Lower lobe of right lung (tissue), 2 donors: ENCODE measurements around the gene MYO10. TPM values are rescaled to one million over a fixed set of nuclear protein-coding genes. Genes with fewer than 3 reads are reported as not detected.
"Not testable (repeated sequence)": the region's sequence is repeated elsewhere in the genome, so short reads cannot be mapped to it uniquely, and the experiment has no call there.

Experiments
- ATAC-seq, 2 donors: fragments of 200-7000 bp; cut with Tn5 transposase; one replicate each; pipeline ENCODE4 v1.9.1; 2020 to 2022; ENCODE audit warnings: mild to moderate bottlenecking in 2 of 2, moderate library complexity in 2 of 2
- DNase-seq: peaks from one replicate; pipeline ENCODE4 v3.0.0-alpha.2; 2020
- H3K27ac ChIP-seq: fragments of 200-600 bp; one replicate; pipeline ENCODE4 v1.8.0; 2022
- H3K27me3 ChIP-seq: fragments of 200-600 bp; one replicate; pipeline ENCODE4 v1.8.0; 2022; ENCODE audit warnings: low read depth
- H3K36me3 ChIP-seq: fragments of 200-600 bp; one replicate; pipeline ENCODE4 v1.8.0; 2022; ENCODE audit warnings: mild to moderate bottlenecking
- H3K4me1 ChIP-seq: fragments of 200-600 bp; one replicate; pipeline ENCODE4 v1.8.0; 2022
- H3K4me3 ChIP-seq: fragments of 200-600 bp; one replicate; pipeline ENCODE4 v1.8.0; 2022; ENCODE audit warnings: mild to moderate bottlenecking
- H3K9me3 ChIP-seq: fragments of 200-600 bp; one replicate; pipeline ENCODE4 v1.8.0; 2022
- CTCF ChIP-seq: fragments of 200-600 bp; IDR thresholded peaks from one replicate; pipeline ENCODE4 v1.8.0; 2022; ENCODE audit warnings: antibody characterized with exemption, mild to moderate bottlenecking
- intact Hi-C: fragments of 100-400 bp; cut with DNase I; formaldehyde crosslinking; loops from one replicate; pipeline ENCODE4 v1.11.0; 2022
- total RNA-seq: library from RNA; stranded (reverse); fragmentation: NEBNext Ultra II Directional; extraction: Animal tissue kit (Norgen Biotek cat#: 25700); gene quantifications from one replicate; pipeline ENCODE4 v1.2.1, GENCODE V29; 2021
- donor health status: DM: no; HTN: yes; CAD: no; lungs with severe emphysema.

The MYO10 gene
- total RNA-seq, 1 donor from 2014 or later: 51.5 TPM

GRCh38 chr5:16723821-16724220 is 212.3 kb downstream of the MYO10 start:
- no peak for DNase-seq
- Histone ChIP-seq H3K36me3 (peaks cover 3% of the 10 kb centered on the region), H3K9me3 (no peaks in the 10 kb centered on the region), H3K27me3 (no peaks in the 10 kb centered on the region), H3K4me3 (no peak overlapping the region), H3K4me1 (peaks cover 33% of the 10 kb centered on the region), H3K27ac (no peak overlapping the region)
- ATAC-seq: no peak
- intact Hi-C loops: no loop called here
- no peak for TF ChIP-seq CTCF

- intact Hi-C loops: no loop called here
- TF ChIP-seq CTCF: no peak
- no peaks in the 10 kb centered on the region for H3K27me3 ChIP-seq
- peaks cover 21% of the 10 kb centered on the region for H3K4me1 ChIP-seq
- no peak overlapping the region for H3K27ac ChIP-seq
- no peaks in the 10 kb centered on the region for H3K9me3 ChIP-seq
- no peak for DNase-seq
- H3K4me3 ChIP-seq: no peak overlapping the region
- ATAC-seq: no peak
- peaks cover 3% of the 10 kb centered on the region for H3K36me3 ChIP-seq
These were observed 214.0 kb downstream of the MYO10 start for GRCh38 chr5:16722097-16722495.

GRCh38 chr5:16721151-16722096 is 214.7 kb downstream of the MYO10 start:
- intact Hi-C loops: no loop called here
- Histone ChIP-seq H3K27me3 (no peaks in the 10 kb centered on the region), H3K36me3 (peaks cover 3% of the 10 kb centered on the region), H3K4me3 (no peak overlapping the region), H3K4me1 (peaks cover 17% of the 10 kb centered on the region), H3K9me3 (no peaks in the 10 kb centered on the region), H3K27ac (peak overlapping the region; percentile 6)
- no peak for TF ChIP-seq CTCF
- DNase-seq (no peak), ATAC-seq (peak; percentile 66 to 94)

DNA sequence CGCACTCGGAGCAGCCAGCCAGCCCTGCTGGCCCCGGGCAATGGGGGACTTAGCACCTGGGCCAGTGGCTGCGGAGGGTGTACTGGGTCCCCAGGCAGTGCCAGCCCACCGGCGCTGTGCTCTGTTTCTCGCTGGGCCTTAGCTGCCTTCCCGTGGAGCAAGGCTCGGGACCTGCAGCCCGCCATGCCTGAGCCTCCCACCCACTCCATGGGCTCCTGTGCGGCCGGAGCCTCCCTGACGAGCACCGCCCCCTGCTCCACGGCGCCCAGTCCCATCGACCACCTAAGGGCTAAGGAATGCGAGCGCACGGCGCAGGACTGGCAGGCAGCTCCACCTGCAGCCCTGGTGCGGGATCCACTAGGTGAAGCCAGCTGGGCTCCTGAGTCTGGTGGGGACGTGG is 218.1 kb downstream of the MYO10 start:
- H3K4me3 ChIP-seq, ATAC-seq, H3K9me3 ChIP-seq, H3K27me3 ChIP-seq, intact Hi-C loops, H3K27ac ChIP-seq, DNase-seq, H3K36me3 ChIP-seq: not testable (repeated sequence)
- peaks cover 16% of the 10 kb centered on the region for H3K4me1 ChIP-seq

DNA sequence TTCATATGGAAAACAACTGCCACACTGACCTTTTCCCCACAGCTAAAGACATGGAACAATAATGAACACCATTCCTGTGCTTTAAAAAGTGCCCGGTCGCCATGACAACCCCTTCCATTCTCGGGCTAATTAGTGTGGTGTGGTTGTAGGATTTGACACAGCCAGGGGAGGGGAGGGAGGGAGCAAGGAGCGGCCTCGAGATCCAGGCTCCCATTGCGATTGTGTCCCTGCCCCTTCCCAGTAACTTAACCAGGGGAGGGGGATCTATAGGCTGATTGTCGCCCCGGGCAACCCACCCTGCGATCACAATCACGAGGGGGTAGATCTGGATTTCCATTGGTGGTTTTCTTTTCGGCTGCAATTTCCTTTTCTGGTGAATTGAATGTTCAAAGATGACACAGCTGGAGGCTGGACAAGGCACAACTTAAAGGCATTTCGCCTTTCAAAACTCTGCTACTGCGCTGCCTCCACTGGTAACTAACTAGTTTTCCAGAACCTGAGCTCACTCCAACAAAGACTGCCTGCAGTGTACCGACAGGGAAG is 222.6 kb downstream of the MYO10 start:
- ATAC-seq (no peak), DNase-seq (no peak)
- no peaks in the 10 kb centered on the region for H3K27me3 ChIP-seq
- H3K36me3 ChIP-seq: peaks cover 26% of the 10 kb centered on the region
- intact Hi-C loops: no loop called here
- TF ChIP-seq CTCF: no peak
- no peak overlapping the region for H3K27ac ChIP-seq
- no peaks in the 10 kb centered on the region for H3K9me3 ChIP-seq
- H3K4me1 ChIP-seq: no peaks in the 10 kb centered on the region
- H3K4me3 ChIP-seq: no peak overlapping the region

DNA sequence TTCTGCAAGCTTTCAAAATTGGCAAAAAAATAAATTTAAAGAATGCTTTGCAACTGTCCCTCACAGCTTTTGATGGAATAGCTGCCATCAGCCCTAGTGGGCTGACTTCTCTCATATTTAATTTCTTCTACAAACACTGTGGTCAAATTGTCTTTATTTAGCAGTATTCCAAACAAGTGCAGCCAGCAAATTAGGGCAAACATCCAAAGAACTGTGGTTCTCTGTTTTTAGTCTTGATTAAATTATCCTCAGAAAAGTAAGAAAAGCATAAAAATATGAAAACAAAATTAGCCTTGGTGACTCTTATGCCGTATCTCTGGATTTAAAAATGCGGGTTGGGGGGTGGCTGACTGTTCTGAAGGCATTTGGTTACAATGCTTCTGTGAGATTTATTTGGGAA is 223.5 kb downstream of the MYO10 start:
- no peaks in the 10 kb centered on the region for H3K4me1 ChIP-seq
- no peak overlapping the region for H3K27ac ChIP-seq
- no peak overlapping the region for H3K4me3 ChIP-seq

More for the DNA sequence above, 223.5 kb downstream of the MYO10 start:
- DNase-seq (no peak), ATAC-seq (no peak)
- Histone ChIP-seq H3K27me3 (no peaks in the 10 kb centered on the region), H3K36me3 (peaks cover 34% of the 10 kb centered on the region), H3K9me3 (no peaks in the 10 kb centered on the region)
- intact Hi-C loops: no loop called here
- TF ChIP-seq CTCF: no peak
